Kidney capillary endothelial cell (primary cell): ENCODE results near the gene JARID2.
A peak's percentile ranks its signal among the peaks of the same experiment; 100 is the strongest.

Experiments used
- DNase-seq: peaks from one replicate; pipeline ENCODE4 v3.0.0-alpha.2; 2018; ENCODE audit warnings: low spot score

Gene JARID2

GRCh38 chr6:15549371-15549770, 303.5 kb downstream of the JARID2 start:
- no peak for DNase-seq

- DNase-seq: no peak
Observed at GRCh38 chr6:15550546-15551123, 304.8 kb downstream of the JARID2 start.

GRCh38 chr6:15551262-15551661, 305.4 kb downstream of the JARID2 start:
- DNase-seq: peak; percentile 24

- peak; percentile 81 for DNase-seq
Observed at GRCh38 chr6:15551798-15552197, 305.9 kb downstream of the JARID2 start.

DNA sequence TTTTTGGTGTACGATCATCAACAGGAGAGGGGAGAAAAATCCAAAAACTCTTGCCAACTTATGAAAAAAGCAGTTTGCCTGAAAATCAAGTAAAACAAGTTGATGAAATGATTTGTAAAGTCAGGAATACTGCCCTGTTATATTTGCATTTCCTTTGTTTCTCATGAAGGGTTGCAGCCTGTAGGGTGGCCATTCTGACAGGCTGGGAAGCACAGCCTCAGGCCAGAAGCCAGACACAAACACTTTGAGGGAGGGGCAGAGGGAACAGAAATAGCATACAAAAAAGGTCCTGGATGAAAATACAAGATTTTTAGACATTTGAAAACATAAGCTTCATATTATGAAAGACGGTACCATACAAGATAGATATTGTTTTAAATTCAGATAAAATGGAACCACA, 307.2 kb downstream of the JARID2 start:
- DNase-seq: no peak

DNA sequence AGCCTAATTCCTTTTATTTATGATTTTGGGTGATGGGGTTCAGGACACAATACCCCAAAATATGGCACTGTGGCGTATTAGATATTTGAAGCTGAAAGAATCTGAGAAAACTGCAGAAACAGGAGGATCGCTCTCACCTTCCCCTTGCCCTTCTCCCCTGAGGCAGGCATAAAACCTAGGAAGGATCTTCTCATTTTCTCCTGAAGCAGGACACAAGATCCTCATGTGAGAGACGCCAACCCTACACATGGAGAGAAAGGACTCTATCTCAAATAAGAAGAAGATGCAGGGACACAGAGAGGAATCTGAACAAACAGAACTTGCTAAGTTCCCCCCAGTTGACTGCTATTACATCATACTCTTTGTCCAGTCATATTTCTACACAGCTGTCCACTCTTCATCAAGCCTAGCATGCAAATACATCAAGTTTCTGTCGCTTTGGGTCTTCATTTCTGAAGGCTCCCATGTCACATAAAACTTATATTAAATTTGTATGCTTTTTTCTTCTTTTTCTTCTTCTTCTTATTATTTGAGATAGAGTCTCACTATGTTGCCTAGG, 307.9 kb downstream of the JARID2 start:
- no peak for DNase-seq

GRCh38 chr6:15554728-15555100, 308.8 kb downstream of the JARID2 start:
- DNase-seq: no peak

GRCh38 chr6:15555101-15556038, 309.5 kb downstream of the JARID2 start:
- DNase-seq: peak; percentile 19

DNA sequence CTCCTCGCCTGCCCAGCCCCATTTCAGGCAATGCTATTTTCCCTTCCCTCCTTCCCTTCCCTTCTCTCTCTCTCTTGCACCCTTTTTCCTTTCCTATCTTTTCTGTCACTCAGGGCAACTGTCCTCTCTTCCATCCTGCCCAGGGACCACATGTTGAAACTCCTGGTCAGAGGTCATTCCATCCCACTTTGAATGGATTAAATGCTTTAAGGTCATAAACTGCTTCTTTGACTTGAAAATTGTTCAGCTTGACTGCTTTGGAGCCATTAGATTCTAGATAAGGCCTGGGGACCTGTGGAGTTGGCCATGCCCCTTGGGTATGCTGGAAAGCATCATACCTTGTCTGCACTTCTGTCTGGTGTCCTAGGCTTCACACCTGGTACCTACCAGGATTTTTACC, 310.8 kb downstream of the JARID2 start:
- DNase-seq: no peak

DNA sequence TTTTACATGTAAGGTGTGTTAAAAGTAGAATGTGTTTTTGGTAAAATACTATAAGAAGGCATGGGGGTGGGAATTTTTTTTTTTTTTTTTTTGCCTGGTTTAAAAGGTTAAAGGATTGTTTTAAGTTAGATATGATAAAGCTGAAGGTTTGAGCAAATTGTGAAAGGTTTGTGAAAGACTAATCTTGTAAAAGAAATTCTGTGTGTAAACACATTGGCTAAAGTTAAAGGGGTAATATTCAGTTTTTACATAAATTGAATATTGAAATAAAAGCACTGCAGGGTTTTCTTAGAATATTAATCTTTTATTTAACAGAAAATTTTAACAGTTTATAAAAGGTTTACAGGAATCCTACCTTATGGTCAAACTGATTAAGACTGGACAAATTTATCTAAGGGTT, 311.3 kb downstream of the JARID2 start:
- DNase-seq: no peak

DNA sequence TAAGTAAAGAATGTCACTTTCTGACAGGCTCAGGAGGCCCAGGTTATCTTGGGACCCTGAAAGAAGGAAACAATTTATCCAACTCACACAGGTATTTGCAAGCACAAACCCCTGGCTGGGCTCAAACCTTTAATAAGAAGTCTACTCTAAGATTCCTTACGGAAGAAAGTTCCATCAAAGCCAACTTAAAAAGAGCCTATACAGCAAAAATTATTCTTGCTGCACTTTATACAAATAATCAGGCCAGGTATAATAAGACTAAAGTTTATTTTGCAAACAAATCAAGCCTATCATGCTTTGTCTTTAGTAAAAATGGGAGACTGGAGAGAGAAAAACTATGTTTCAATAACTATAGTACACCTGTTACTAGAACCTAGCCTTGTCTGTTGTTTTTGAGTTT, 314.8 kb downstream of the JARID2 start:
- no peak for DNase-seq

GRCh38 chr6:15561447-15562199, 315.8 kb downstream of the JARID2 start:
- no peak for DNase-seq

- DNase-seq: no peak
Observed at GRCh38 chr6:15562977-15563376, 317.1 kb downstream of the JARID2 start.

DNA sequence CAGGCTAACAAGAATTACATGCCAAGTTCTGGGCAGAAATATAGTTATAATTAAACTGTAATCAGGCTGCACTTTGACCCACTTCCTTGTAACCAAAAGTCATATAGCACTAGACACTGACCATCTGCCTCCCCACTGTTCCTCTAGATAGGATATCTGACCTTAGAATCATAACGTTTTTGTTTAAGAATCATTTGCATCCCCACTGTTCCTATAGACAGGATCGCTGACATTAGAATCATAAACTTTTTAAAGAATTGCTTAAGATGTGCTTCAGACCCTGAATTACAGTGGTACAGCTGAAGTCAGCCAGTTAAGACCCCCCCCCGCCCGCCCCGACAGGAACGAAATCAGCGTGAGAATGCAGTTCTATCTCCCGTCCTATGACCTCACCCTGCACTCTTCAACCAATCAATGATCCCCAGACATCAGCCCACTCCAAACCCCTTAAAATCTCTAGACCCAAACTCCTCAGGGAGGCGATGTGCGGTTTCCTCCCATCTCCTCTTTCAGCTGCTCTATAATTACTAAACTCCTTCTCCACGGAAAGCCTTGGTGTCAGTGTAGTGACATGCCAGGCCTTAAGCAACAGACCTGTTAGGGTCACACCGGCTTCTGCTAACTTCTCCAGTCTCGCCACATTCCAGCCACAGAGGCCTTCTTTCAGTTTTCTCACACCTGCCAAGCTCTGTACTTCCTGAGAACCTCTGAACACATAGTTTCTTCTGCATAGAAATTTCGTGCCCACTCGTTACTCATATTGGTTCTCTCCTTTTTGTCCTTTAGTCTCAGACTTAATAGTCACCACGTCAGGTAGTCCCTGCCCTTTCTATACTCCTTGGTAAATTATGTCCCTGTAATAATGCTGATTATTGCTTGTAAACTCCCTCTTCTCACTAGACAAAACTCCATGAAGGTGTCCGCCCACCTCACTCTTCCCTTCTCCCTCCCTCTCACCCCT, 323.4 kb downstream of the JARID2 start:
- no peak for DNase-seq

GRCh38 chr6:15570171-15570570, 324.3 kb downstream of the JARID2 start:
- DNase-seq: no peak
